ENCODE data around the gene TOP2B.

Gene TOP2B

DNA sequence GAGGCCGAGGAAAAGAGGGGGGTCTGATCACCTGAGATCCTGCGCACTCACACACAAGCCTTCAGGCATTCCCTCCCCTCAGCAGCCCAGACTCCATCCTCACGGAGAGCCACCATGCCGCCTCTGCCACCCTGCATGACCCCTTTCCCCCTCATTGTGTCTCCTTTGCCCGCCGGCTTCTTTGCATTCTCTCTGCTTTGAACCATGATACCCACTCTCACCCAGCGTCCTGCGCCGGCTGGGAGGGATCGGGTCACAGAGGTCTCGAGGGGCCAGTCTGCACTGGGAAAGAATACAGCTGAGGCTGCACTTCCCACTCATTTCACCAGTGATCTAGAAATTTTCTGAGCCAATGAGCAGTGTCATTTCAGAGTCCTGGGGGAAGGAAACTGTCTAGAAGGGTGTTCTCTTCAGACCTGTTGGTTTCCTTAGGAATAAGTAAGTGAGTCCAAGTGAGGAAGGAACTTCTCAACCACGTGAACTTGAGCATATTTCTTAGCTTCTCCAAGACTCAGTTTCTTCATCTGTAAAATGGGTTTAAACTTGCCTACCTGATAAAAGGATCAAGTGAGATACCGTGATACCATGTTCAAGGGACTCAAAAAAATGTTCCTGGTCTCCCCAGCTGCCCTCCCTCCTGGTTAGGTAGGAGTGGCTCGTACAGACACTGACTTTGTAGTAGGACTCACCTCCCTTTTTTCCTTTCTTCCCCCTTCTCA lies 96.7 kb downstream of the TOP2B start:
- TF ChIP-seq, protein P1, sequence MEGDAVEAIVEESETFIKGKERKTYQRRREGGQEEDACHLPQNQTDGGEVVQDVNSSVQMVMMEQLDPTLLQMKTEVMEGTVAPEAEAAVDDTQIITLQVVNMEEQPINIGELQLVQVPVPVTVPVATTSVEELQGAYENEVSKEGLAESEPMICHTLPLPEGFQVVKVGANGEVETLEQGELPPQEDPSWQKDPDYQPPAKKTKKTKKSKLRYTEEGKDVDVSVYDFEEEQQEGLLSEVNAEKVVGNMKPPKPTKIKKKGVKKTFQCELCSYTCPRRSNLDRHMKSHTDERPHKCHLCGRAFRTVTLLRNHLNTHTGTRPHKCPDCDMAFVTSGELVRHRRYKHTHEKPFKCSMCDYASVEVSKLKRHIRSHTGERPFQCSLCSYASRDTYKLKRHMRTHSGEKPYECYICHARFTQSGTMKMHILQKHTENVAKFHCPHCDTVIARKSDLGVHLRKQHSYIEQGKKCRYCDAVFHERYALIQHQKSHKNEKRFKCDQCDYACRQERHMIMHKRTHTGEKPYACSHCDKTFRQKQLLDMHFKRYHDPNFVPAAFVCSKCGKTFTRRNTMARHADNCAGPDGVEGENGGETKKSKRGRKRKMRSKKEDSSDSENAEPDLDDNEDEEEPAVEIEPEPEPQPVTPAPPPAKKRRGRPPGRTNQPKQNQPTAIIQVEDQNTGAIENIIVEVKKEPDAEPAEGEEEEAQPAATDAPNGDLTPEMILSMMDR (IDR thresholded peaks at IDR 0.05; ENCODE audit: control insufficient read depth, extremely low read depth, insufficient read depth) = no peak
- DNase-seq (ENCODE audit: low read depth) = no peak

DNA sequence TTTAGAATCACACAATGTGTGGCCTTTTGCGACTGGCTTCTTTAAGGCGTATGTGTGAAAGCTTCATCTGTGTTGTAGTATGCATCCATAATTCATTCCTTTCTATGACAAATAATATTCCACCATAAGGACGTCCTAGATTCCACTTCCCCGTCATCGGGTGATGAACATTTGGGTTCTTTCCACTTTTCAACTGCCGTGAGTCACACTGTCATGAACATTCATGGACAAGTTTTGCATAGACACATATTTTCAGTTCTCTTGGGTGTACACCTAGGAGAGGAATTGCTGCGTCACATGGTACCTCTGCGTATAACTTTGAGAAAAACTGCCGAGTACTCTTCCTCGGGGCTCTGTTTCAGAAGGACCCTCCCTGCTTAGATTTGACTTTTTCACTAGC lies 97.3 kb downstream of the TOP2B start:
- TF ChIP-seq, protein P1 (IDR thresholded peaks at IDR 0.05; ENCODE audit: control insufficient read depth, extremely low read depth, insufficient read depth) = no peak
- H3K4me3 ChIP-seq (ENCODE audit: low read depth, low read length) = no peak overlapping the region
- no peak for DNase-seq (ENCODE audit: low read depth)

More for the DNA sequence above, 96.7 kb downstream of the TOP2B start:
- H3K4me3 ChIP-seq (ENCODE audit: low read depth, low read length) = no peak overlapping the region

DNA sequence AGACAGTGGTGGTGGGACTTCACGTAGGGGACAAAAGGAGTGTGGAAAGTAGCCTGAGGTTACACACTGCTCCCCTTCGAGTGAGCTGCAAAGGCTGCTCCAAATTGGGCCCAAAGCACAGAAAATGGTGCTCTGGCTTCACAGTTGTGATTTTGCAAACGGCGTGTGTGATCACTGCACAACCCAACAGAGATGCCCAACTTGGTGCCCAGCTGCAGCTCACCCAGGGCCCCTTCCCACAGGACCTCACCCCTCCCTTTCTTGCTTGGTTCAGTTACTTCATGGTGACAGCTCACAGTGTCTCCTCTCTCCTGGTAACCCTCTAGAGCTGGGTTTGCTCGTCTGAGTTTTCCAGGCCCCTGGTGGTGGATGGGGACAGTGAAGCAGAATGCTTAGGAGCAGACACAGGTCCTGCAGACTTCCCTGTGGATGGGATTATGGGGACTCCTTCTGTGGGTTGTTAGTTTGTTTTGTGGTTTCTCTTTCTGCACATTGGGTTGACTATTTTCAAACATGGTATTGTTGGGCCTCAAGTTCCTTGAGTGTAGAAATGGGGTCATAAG lies 98.3 kb downstream of the TOP2B start:
- DNase-seq (ENCODE audit: low read depth) = no peak
- H3K4me3 ChIP-seq (ENCODE audit: low read depth, low read length) = no peak overlapping the region
- TF ChIP-seq, protein P1 (IDR thresholded peaks at IDR 0.05; ENCODE audit: control insufficient read depth, extremely low read depth, insufficient read depth) = no peak

DNA sequence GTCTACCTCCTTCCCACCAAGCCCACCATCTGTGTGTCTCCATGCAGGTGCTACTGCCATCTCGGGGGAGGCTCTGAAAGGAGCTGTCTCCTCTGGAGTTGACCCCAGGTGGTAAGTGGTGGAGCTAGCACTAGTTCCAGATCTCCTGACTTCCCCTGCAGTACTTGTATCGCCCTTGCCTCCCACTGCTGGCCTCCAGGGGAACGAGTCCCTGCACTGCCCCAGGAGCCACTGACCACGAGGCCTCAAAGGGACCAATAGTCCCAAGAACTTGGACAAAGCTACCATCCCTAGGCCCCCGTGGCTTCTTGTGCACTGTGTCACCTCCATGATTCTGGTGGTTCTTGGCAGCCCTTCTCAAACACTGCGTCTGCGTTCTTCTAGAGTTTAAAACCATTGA lies 98.9 kb downstream of the TOP2B start:
- no peak for DNase-seq (ENCODE audit: low read depth)
- TF ChIP-seq, protein P1 (IDR thresholded peaks at IDR 0.05; ENCODE audit: control insufficient read depth, extremely low read depth, insufficient read depth) = no peak
- H3K4me3 ChIP-seq (ENCODE audit: low read depth, low read length) = no peak overlapping the region

DNA sequence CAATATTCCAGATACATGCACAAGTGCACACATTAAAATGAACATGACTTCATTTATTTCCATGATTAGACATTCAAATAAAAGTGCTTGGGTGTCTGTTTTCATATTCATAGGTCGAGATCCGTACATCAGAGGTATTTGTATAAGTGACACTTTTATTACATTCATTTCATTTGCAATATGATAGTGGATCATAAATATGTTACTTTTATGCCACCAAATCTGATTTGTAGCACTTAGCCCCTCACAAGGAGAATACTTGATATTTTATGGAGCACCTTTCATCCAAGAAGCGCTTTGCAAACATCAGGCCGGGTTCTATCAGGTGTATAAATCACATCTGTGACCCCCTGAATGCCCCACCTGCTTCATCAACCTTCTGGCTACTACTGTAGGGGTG lies 100.6 kb downstream of the TOP2B start:
- DNase-seq (ENCODE audit: low read depth) = no peak
- no peak overlapping the region for H3K4me3 ChIP-seq (ENCODE audit: low read depth, low read length)

DNA sequence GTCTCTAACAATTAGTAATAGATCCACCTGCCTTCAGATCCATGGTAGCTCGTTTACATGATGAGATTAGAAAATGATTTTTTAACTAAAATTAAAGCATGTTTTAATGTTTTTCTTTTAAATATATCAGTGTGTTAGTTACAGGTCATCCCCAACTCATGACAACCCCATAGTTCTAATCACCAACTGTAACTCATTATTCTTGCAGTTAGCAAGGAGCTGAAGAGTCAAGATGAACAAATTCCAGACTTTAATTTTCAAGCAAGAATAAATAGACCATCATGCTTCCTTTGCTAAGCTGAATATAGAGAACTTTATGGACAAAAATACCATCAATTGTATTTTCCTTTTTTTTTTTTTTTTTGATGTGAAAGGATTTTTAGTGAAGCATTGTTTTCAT lies 101.1 kb downstream of the TOP2B start:
- TF ChIP-seq, protein P1 (IDR thresholded peaks at IDR 0.05; ENCODE audit: control insufficient read depth, extremely low read depth, insufficient read depth) = no peak
- no peak overlapping the region for H3K4me3 ChIP-seq (ENCODE audit: low read depth, low read length)
- DNase-seq (ENCODE audit: low read depth) = no peak

More for the DNA sequence above, 100.6 kb downstream of the TOP2B start:
- TF ChIP-seq, protein P1 (IDR thresholded peaks at IDR 0.05; ENCODE audit: control insufficient read depth, extremely low read depth, insufficient read depth) = no peak
